Mesenchymal stem cell (in vitro differentiated cells and primary cell): ENCODE results near the gene UTP4.

Experiments
- DNase-seq: peaks from one replicate; pipeline ENCODE4 v3.0.0-alpha.2; 2013
- H2AFZ ChIP-seq: one replicate; pipeline ENCODE4 v1.6.1; 2013; ENCODE audit warnings: low read depth, mild to moderate bottlenecking, control low read depth, inconsistent platforms, low read length, moderate library complexity
- H2AK5ac ChIP-seq: 2 replicates; pipeline ENCODE4 v1.6.1; 2013; ENCODE audit warnings: low read length, moderate library complexity, mild to moderate bottlenecking, inconsistent platforms; ENCODE audit not compliant: severe bottlenecking
- H2BK120ac ChIP-seq: one replicate; pipeline ENCODE4 v1.6.1; 2013; ENCODE audit warnings: low read depth, mild to moderate bottlenecking, inconsistent platforms, low read length, moderate library complexity
- H2BK12ac ChIP-seq, 2 experiments: one replicate each; pipeline ENCODE4 v1.6.1; 2013; ENCODE audit warnings: inconsistent platforms in 2 of 2, low read length in 2 of 2, mild to moderate bottlenecking in 2 of 2, moderate library complexity in 2 of 2, control low read depth in 1 of 2
- H2BK15ac ChIP-seq: one replicate; pipeline ENCODE4 v1.6.1; 2013; ENCODE audit warnings: mild to moderate bottlenecking, low read depth, inconsistent platforms; ENCODE audit not compliant: poor library complexity, severe bottlenecking
- H2BK5ac ChIP-seq: 2 replicates; pipeline ENCODE4 v1.6.1; 2013; ENCODE audit warnings: low read depth, mild to moderate bottlenecking, low read length, control low read depth, inconsistent platforms; ENCODE audit not compliant: poor library complexity, severe bottlenecking
- H3K14ac ChIP-seq, 2 experiments: one replicate each; pipeline ENCODE4 v1.6.1; 2013; ENCODE audit warnings: inconsistent platforms in 2 of 2, low read length in 2 of 2, control low read depth in 1 of 2, mild to moderate bottlenecking in 1 of 2, moderate library complexity in 1 of 2
- H3K18ac ChIP-seq, 2 experiments: one replicate each; pipeline ENCODE4 v1.6.1; 2013; ENCODE audit warnings: inconsistent platforms in 2 of 2, low read length in 2 of 2, control low read depth in 1 of 2, low read depth in 1 of 2, mild to moderate bottlenecking in 1 of 2
- H3K23ac ChIP-seq, 2 experiments: one replicate each; pipeline ENCODE4 v1.6.1; 2013; ENCODE audit warnings: inconsistent platforms in 2 of 2, low read length in 2 of 2, mild to moderate bottlenecking in 2 of 2, moderate library complexity in 2 of 2, control low read depth in 1 of 2
- H3K27ac ChIP-seq: 2 replicates; pipeline ENCODE4 v1.5.1; 2013; ENCODE audit warnings: mild to moderate bottlenecking, moderate library complexity, low read length, control low read depth, inconsistent platforms; ENCODE audit not compliant: poor library complexity, severe bottlenecking
- H3K27me3 ChIP-seq, 2 experiments: 2 replicates each; pipeline versions ENCODE4 v1.6.1 to v1.7.0; 2013; ENCODE audit warnings: low read length in 2 of 2, mild to moderate bottlenecking in 2 of 2, moderate library complexity in 2 of 2, control low read depth in 1 of 2, inconsistent platforms in 1 of 2; ENCODE audit not compliant: control insufficient read depth in 1 of 2, insufficient read depth in 1 of 2
- H3K36me3 ChIP-seq, 2 experiments: 2 replicates each; pipeline versions ENCODE4 v1.6.1 to v1.7.0; 2013; ENCODE audit warnings: low read length in 2 of 2, control low read depth in 1 of 2, inconsistent platforms in 1 of 2, low read depth in 1 of 2, mild to moderate bottlenecking in 1 of 2; ENCODE audit not compliant: insufficient read depth in 2 of 2, control insufficient read depth in 1 of 2
- H3K4ac ChIP-seq, 2 experiments: one replicate each; pipeline ENCODE4 v1.6.1; 2013; ENCODE audit warnings: inconsistent platforms in 2 of 2, low read length in 2 of 2, mild to moderate bottlenecking in 2 of 2, moderate library complexity in 2 of 2, control low read depth in 1 of 2, low read depth in 1 of 2
- H3K4me1 ChIP-seq: 2 replicates; pipeline ENCODE4 v1.6.1; 2013; ENCODE audit warnings: low read depth, low read length, control low read depth; ENCODE audit not compliant: control insufficient read depth, insufficient read depth
- H3K4me2 ChIP-seq: 2 replicates; pipeline ENCODE4 v1.6.1; 2013; ENCODE audit warnings: low read length, mild to moderate bottlenecking, inconsistent platforms; ENCODE audit not compliant: poor library complexity, severe bottlenecking
- H3K4me3 ChIP-seq, 2 experiments: 2 replicates each; pipeline versions ENCODE4 v1.5.1 to v1.7.0; 2013; ENCODE audit warnings: low read length in 2 of 2, mild to moderate bottlenecking in 2 of 2, control low read depth in 1 of 2, low read depth in 1 of 2; ENCODE audit not compliant: insufficient read depth in 1 of 2
- H3K79me1 ChIP-seq: replicated peaks from 2 replicates; pipeline ENCODE4 v1.6.1; 2013; ENCODE audit warnings: mild to moderate bottlenecking, control low read depth, low read length, inconsistent platforms; ENCODE audit not compliant: poor library complexity, severe bottlenecking
- H3K9ac ChIP-seq: 2 replicates; pipeline ENCODE4 v1.7.0; 2013; ENCODE audit warnings: mild to moderate bottlenecking, low read length, moderate library complexity
- H3K9me3 ChIP-seq: 2 replicates; pipeline ENCODE4 v1.7.0; 2013; ENCODE audit warnings: mild to moderate bottlenecking, low read length; ENCODE audit not compliant: control insufficient read depth
- H4K8ac ChIP-seq: one replicate; pipeline ENCODE4 v1.6.1; 2013; ENCODE audit warnings: inconsistent platforms, mild to moderate bottlenecking, low read length, moderate library complexity
- H4K91ac ChIP-seq: one replicate; pipeline ENCODE4 v1.6.1; 2013; ENCODE audit warnings: mild to moderate bottlenecking, low read length, inconsistent platforms
- WGBS: methylation state at CpG from one replicate; pipeline ENCODE4 v1.1.7; 2013; ENCODE audit warnings: mixed read lengths; 5-methylcytosine and 5-hydroxymethylcytosine counted together

Gene UTP4

DNA sequence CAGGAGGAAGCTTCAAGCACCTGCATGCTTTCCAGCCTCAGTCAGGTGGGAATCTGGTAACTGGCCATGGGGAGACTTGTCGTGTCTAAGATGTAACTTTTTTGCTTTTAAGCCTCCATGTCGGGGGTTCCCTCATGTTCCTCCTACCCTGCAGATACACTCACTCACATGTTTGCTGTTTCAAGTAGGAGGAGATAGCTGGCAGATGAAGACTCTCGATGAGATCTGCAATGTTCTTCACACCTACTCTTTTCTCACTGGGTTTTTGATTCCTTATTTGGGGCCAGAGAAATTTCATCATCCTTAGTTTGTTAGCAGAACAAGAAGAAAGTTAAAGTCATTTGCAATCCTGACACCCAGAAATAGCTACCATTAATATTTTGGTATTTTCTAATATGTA is 24.7 kb downstream of the UTP4 start:
- Histone ChIP-seq H3K23ac (no peak overlapping the region), H2AK5ac (no peak overlapping the region), H3K79me1 (peaks cover 19% of the 10 kb centered on the region), H2BK5ac (no peak overlapping the region), H3K27me3 (no peaks in the 10 kb centered on the region), H3K4me2 (no peak overlapping the region), H2AFZ (no peak overlapping the region), H4K91ac (no peak overlapping the region), H3K18ac (no peak overlapping the region), H3K4me1 (no peaks in the 10 kb centered on the region), H2BK120ac (no peak overlapping the region), H3K4me3 (no peak overlapping the region), H3K9me3 (no peaks in the 10 kb centered on the region), H2BK12ac (no peak overlapping the region), H3K14ac (no peak overlapping the region), H3K4ac (no peak overlapping the region), H2BK15ac (no peak overlapping the region), H3K9ac (no peak overlapping the region), H4K8ac (no peak overlapping the region), H3K36me3 (peaks cover 49 to 84% of the 10 kb centered on the region in 2 experiments), H3K27ac (no peak overlapping the region)
- no peak for DNase-seq
- WGBS = no CpG with 5 or more reads among the region's 3 CpGs

DNA sequence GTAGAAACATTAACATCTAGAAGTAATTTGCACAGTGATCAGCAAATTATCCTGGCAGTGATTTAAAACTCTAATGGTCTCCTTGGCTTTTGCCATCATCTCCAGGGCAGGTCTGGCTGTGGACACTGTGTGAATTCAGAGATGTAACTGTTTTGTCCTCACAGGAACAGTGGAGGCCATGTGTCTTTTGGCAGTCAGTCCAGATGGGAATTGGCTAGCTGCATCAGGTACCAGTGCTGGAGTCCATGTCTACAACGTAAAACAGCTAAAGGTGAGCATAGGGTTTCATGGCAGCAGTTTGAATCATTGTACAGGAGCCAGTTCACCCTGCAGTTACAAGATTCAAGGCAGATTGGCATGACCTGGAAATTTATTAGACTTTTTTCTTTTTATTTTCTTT is 27.7 kb downstream of the UTP4 start:
- no peak overlapping the region for H3K4me3 ChIP-seq
- no peak overlapping the region for H2BK12ac ChIP-seq

DNA sequence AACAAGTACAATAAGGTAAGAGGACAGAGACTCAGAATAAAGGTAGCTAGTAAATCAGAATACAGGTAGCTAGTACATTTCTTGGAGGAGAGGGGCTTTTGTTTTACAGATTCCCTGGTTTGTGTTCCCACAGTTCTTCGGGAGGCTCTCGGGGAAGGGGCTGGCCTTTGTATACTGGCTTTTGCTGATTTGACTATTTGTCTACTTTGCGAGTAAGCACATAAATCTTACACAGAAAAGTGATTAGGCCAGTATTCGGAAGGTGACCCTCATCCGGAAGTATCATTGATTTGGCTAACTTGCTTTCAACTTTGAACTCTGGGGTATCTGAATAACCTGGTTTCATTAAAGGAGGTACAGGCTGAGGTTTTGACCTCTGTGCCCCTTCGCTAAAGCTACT is 33.1 kb downstream of the UTP4 start:
- H3K27ac ChIP-seq = no peak overlapping the region
- no peak overlapping the region for H2BK12ac ChIP-seq
- no peak overlapping the region for H3K4me3 ChIP-seq
- H3K14ac ChIP-seq = no peak overlapping the region
- no peak overlapping the region for H2BK15ac ChIP-seq
- no peak overlapping the region for H3K4ac ChIP-seq
- H4K8ac ChIP-seq = no peak overlapping the region
- H3K9me3 ChIP-seq = no peaks in the 10 kb centered on the region
- no peak overlapping the region for H3K9ac ChIP-seq
- H2BK120ac ChIP-seq = no peak overlapping the region
- peaks cover 6% of the 10 kb centered on the region for H3K4me1 ChIP-seq
- no peak overlapping the region for H4K91ac ChIP-seq
- no peak overlapping the region for H2AFZ ChIP-seq
- H3K27me3 ChIP-seq = no peaks in the 10 kb centered on the region
- no peak for DNase-seq
- H2BK5ac ChIP-seq = no peak overlapping the region
- peaks cover 13% of the 10 kb centered on the region for H3K79me1 ChIP-seq
- no peak overlapping the region for H3K4me2 ChIP-seq
- WGBS = 93% methylated on average over 6 of the region's 6 CpGs
- H2AK5ac ChIP-seq = no peak overlapping the region
- H3K18ac ChIP-seq = no peak overlapping the region
- H3K36me3 ChIP-seq = peaks cover 37 to 81% of the 10 kb centered on the region in 2 experiments
- no peak overlapping the region for H3K23ac ChIP-seq

More for the DNA sequence above, 27.7 kb downstream of the UTP4 start:
- no peaks in the 10 kb centered on the region for H3K4me1 ChIP-seq
- H3K79me1 ChIP-seq = peaks cover 17% of the 10 kb centered on the region
- H2BK120ac ChIP-seq = no peak overlapping the region
- H3K23ac ChIP-seq = no peak overlapping the region
- DNase-seq = no peak
- H3K4me2 ChIP-seq = no peak overlapping the region
- H3K9me3 ChIP-seq = no peaks in the 10 kb centered on the region
- H2AK5ac ChIP-seq = no peak overlapping the region
- H3K9ac ChIP-seq = no peak overlapping the region
- H3K27ac ChIP-seq = no peak overlapping the region
- no peak overlapping the region for H2AFZ ChIP-seq
- no peak overlapping the region for H3K14ac ChIP-seq
- H3K27me3 ChIP-seq = no peaks in the 10 kb centered on the region
- no peak overlapping the region for H2BK15ac ChIP-seq
- no peak overlapping the region for H3K4ac ChIP-seq
- WGBS = 100% methylated on average over 1 of the region's 1 CpG
- H4K91ac ChIP-seq = no peak overlapping the region
- no peak overlapping the region for H4K8ac ChIP-seq
- peaks cover 42 to 78% of the 10 kb centered on the region in 2 experiments for H3K36me3 ChIP-seq
- H2BK5ac ChIP-seq = no peak overlapping the region
- no peak overlapping the region for H3K18ac ChIP-seq

GRCh38 chr16:69166221-69166833 is 33.9 kb downstream of the UTP4 start:
- H4K91ac ChIP-seq = no peak overlapping the region
- no peak overlapping the region for H3K18ac ChIP-seq
- no peak overlapping the region for H2BK120ac ChIP-seq
- H3K27me3 ChIP-seq = no peaks in the 10 kb centered on the region
- no peak overlapping the region for H3K4ac ChIP-seq
- H3K4me2 ChIP-seq = no peak overlapping the region
- H2AK5ac ChIP-seq = no peak overlapping the region
- H3K4me3 ChIP-seq = no peak overlapping the region
- H3K23ac ChIP-seq = no peak overlapping the region
- H3K79me1 ChIP-seq = peaks cover 13% of the 10 kb centered on the region
- peak overlapping the region; percentile 0 for H3K27ac ChIP-seq
- H2BK12ac ChIP-seq = no peak overlapping the region
- H3K4me1 ChIP-seq = peaks cover 6% of the 10 kb centered on the region
- H2BK5ac ChIP-seq = no peak overlapping the region
- no peak overlapping the region for H3K14ac ChIP-seq
- 69% methylated on average over 8 of the region's 8 CpGs for WGBS
- H2AFZ ChIP-seq = no peak overlapping the region
- peak overlapping the region; percentile 4 for H3K9ac ChIP-seq
- H3K36me3 ChIP-seq = peaks cover 37 to 76% of the 10 kb centered on the region in 2 experiments
- no peaks in the 10 kb centered on the region for H3K9me3 ChIP-seq
- H2BK15ac ChIP-seq = no peak overlapping the region
- H4K8ac ChIP-seq = no peak overlapping the region
- DNase-seq = no peak
